Stimulated activated CD4-positive, alpha-beta T cell treated with anti-CD3 and anti-CD28 coated beads, Interleukin-4, amount 100 ng/mL, for 48 hours (primary cell): ENCODE data around the gene PITX1.

Experiments
- DNase-seq, 2 donors: peaks; one replicate each; pipeline ENCODE4 v3.0.0-alpha.2; 2020; ENCODE audit warnings: low read depth in 2 of 2

PITX1 gene

GRCh38 chr5:135029477-135030122 is 4.4 kb downstream of the PITX1 start:
- no peak for DNase-seq

GRCh38 chr5:135028791-135029476 is 5.1 kb downstream of the PITX1 start:
- no peak for DNase-seq

- DNase-seq, result no peak
Measured at GRCh38 chr5:135027697-135028615, 6.1 kb downstream of the PITX1 start.

- no peak for DNase-seq
Measured at GRCh38 chr5:135027266-135027696, 6.7 kb downstream of the PITX1 start.

GRCh38 chr5:135026645-135027265 is 7.3 kb downstream of the PITX1 start:
- no peak for DNase-seq

GRCh38 chr5:135025730-135026644 is 8.0 kb downstream of the PITX1 start:
- no peak for DNase-seq

GRCh38 chr5:135024956-135025729 is 8.9 kb downstream of the PITX1 start:
- DNase-seq, result no peak

- no peak for DNase-seq
Measured at GRCh38 chr5:135020111-135020895, 13.7 kb downstream of the PITX1 start.

- no peak for DNase-seq
Measured at GRCh38 chr5:135019314-135019713, 14.7 kb downstream of the PITX1 start.

GRCh38 chr5:135018457-135018856 is 15.6 kb downstream of the PITX1 start:
- DNase-seq, result no peak

GRCh38 chr5:135016861-135017290 is 17.2 kb downstream of the PITX1 start:
- DNase-seq, result no peak

- DNase-seq, result no peak
Measured at GRCh38 chr5:135015942-135016341, 18.1 kb downstream of the PITX1 start.

GRCh38 chr5:135013947-135014570 is 20.0 kb downstream of the PITX1 start:
- DNase-seq, result no peak

- no peak for DNase-seq
Measured at GRCh38 chr5:135013445-135013844, 20.6 kb downstream of the PITX1 start.

- DNase-seq, result no peak
Measured at GRCh38 chr5:135012951-135013391, 21.1 kb downstream of the PITX1 start.

GRCh38 chr5:135012033-135012588 is 21.9 kb downstream of the PITX1 start:
- no peak for DNase-seq

GRCh38 chr5:135011355-135012032 is 22.5 kb downstream of the PITX1 start:
- no peak for DNase-seq
